ENCODE results near the gene PAK6.

The PAK6 gene

GRCh38 chr15:40252438-40253166 is 13.7 kb downstream of the PAK6 start:
- Histone ChIP-seq H3K9me2 (ENCODE audit: low read depth, low read length) (no peaks in the 10 kb centered on the region), H2AFZ (ENCODE audit: low read length) (no peak overlapping the region), H3K27ac (ENCODE audit: low read depth, low read length, poor library complexity, severe bottlenecking) (no peak overlapping the region), H3F3A (ENCODE audit: insufficient read depth, low read length) (no peaks in the 10 kb centered on the region), H4K20me1 (ENCODE audit: insufficient read depth, low read length) (no peaks in the 10 kb centered on the region), H3K36me3 (ENCODE audit: insufficient read depth, low read length) (no peaks in the 10 kb centered on the region), H3K4me1 (ENCODE audit: insufficient read depth, low read length, severe bottlenecking) (peaks cover 3% of the 10 kb centered on the region), H3K4me2 (ENCODE audit: low read length) (peak overlapping the region; percentile 61), H3K79me2 (ENCODE audit: insufficient read depth, low read length) (no peaks in the 10 kb centered on the region), H3K27me3 (ENCODE audit: insufficient read depth, low read length) (peaks cover 11% of the 10 kb centered on the region), H3K9ac (ENCODE audit: low read length) (peak overlapping the region; percentile 25; the same call in 1 of the 2 replicates), H3K9me3 (ENCODE audit: low read length) (no peaks in the 10 kb centered on the region), H3K4me3 (ENCODE audit: low read depth, low read length, poor library complexity, severe bottlenecking) (peak overlapping the region; percentile 55)
- no peak for TF ChIP-seq EZH2 (IDR thresholded peaks at IDR 0.05; ENCODE audit: borderline replicate concordance, low read length)
- TF ChIP-seq, protein P1, sequence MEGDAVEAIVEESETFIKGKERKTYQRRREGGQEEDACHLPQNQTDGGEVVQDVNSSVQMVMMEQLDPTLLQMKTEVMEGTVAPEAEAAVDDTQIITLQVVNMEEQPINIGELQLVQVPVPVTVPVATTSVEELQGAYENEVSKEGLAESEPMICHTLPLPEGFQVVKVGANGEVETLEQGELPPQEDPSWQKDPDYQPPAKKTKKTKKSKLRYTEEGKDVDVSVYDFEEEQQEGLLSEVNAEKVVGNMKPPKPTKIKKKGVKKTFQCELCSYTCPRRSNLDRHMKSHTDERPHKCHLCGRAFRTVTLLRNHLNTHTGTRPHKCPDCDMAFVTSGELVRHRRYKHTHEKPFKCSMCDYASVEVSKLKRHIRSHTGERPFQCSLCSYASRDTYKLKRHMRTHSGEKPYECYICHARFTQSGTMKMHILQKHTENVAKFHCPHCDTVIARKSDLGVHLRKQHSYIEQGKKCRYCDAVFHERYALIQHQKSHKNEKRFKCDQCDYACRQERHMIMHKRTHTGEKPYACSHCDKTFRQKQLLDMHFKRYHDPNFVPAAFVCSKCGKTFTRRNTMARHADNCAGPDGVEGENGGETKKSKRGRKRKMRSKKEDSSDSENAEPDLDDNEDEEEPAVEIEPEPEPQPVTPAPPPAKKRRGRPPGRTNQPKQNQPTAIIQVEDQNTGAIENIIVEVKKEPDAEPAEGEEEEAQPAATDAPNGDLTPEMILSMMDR (IDR thresholded peaks at IDR 0.05; ENCODE audit: low read length), result no peak

DNA sequence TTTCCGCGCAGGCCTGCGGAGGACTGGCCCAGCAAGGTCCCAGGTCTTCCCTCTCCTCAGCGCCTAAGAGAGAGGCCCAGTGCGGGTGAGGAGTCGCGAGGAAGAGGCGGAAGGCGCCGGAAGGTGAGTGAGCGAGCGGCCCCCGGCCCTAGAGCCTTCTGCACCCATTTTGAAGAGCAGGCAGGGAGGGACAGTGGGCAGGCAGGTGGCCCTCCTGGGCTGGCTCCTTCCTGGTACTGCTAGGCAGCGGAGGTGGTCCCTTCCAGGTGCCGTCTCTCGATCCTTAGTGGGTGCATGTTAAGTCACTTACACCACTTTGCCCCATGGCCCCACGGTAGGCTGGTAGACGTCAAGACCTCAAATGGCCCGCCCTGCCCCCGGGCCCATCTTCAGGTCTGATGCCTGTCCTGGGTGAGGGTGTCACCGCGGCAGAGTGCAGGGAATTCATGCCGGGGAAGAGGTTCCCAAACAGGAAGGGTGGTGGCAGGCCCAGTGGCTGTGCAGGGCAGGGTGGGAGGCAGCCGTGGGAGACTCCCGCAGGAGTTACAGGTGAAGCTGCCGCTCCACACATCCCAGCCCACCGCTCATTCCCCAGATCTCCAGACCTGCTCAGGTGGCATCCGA is 14.4 kb downstream of the PAK6 start:
- TF ChIP-seq EZH2 (IDR thresholded peaks at IDR 0.05; ENCODE audit: borderline replicate concordance, low read length), result no peak
- TF ChIP-seq, protein P1 (IDR thresholded peaks at IDR 0.05; ENCODE audit: low read length), result no peak
- H3K79me2 ChIP-seq (ENCODE audit: insufficient read depth, low read length), result no peaks in the 10 kb centered on the region
- H3K4me3 ChIP-seq (ENCODE audit: low read depth, low read length, poor library complexity, severe bottlenecking), result peak overlapping the region; percentile 55
- peaks cover 3% of the 10 kb centered on the region for H3K4me1 ChIP-seq (ENCODE audit: insufficient read depth, low read length, severe bottlenecking)
- peaks cover 11% of the 10 kb centered on the region for H3K27me3 ChIP-seq (ENCODE audit: insufficient read depth, low read length)
- no peaks in the 10 kb centered on the region for H4K20me1 ChIP-seq (ENCODE audit: insufficient read depth, low read length)
- no peaks in the 10 kb centered on the region for H3K36me3 ChIP-seq (ENCODE audit: insufficient read depth, low read length)
- H3K9me3 ChIP-seq (ENCODE audit: low read length), result no peaks in the 10 kb centered on the region
- no peak overlapping the region for H3K27ac ChIP-seq (ENCODE audit: low read depth, low read length, poor library complexity, severe bottlenecking)
- no peak overlapping the region for H2AFZ ChIP-seq (ENCODE audit: low read length)
- no peak overlapping the region; the same call in 1 of the 2 replicates for H3K9ac ChIP-seq (ENCODE audit: low read length)
- peak overlapping the region; percentile 61 for H3K4me2 ChIP-seq (ENCODE audit: low read length)
- H3F3A ChIP-seq (ENCODE audit: insufficient read depth, low read length), result no peaks in the 10 kb centered on the region
- H3K9me2 ChIP-seq (ENCODE audit: low read depth, low read length), result no peaks in the 10 kb centered on the region

GRCh38 chr15:40254452-40254851 is 15.6 kb downstream of the PAK6 start:
- Histone ChIP-seq H3K4me2 (ENCODE audit: low read length) (no peak overlapping the region), H3K27me3 (ENCODE audit: insufficient read depth, low read length) (peaks cover 11% of the 10 kb centered on the region), H3K9ac (ENCODE audit: low read length) (no peak overlapping the region), H4K20me1 (ENCODE audit: insufficient read depth, low read length) (no peaks in the 10 kb centered on the region), H3K4me1 (ENCODE audit: insufficient read depth, low read length, severe bottlenecking) (peaks cover 3% of the 10 kb centered on the region), H3K27ac (ENCODE audit: low read depth, low read length, poor library complexity, severe bottlenecking) (no peak overlapping the region), H3K9me2 (ENCODE audit: low read depth, low read length) (no peaks in the 10 kb centered on the region), H3K79me2 (ENCODE audit: insufficient read depth, low read length) (no peaks in the 10 kb centered on the region), H3F3A (ENCODE audit: insufficient read depth, low read length) (no peaks in the 10 kb centered on the region), H2AFZ (ENCODE audit: low read length) (no peak overlapping the region), H3K4me3 (ENCODE audit: low read depth, low read length, poor library complexity, severe bottlenecking) (no peak overlapping the region), H3K36me3 (ENCODE audit: insufficient read depth, low read length) (no peaks in the 10 kb centered on the region), H3K9me3 (ENCODE audit: low read length) (no peaks in the 10 kb centered on the region)
- TF ChIP-seq, protein P1 (IDR thresholded peaks at IDR 0.05; ENCODE audit: low read length), result no peak

Measured in OCI-LY1 (cell line).